NOMO-1 treated with DMSO at 0.1 percent for 48 hours (cell line): Measurements from ENCODE around the gene RIIAD1.
"Not testable (repeated sequence)": the region's sequence is repeated elsewhere in the genome, so short reads cannot be mapped to it uniquely, and the experiment has no call there.

Source experiments
- DNase-seq: peaks from one replicate; lab custom pipeline; 2025; ENCODE audit not compliant: unreplicated experiment; lab: John Stamatoyannopoulos, UW

The RIIAD1 gene

DNA sequence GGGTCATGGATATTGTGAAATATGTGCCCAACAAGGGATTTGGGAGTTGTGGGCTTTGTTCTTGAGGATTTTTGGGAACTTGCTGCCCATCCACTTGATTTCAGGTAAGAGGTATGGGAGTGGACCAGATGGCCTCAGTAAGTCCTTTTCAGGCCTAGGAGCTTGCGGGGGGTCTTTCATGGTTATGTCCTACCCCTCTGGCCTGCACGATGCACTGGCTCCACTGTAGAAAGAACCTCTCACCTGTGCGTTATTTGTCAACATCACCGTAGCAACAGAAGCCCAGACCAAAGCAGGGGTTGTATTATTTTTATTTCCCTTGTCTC lies 8.6 kb downstream of the RIIAD1 start:
- DNase-seq: no peak

DNA sequence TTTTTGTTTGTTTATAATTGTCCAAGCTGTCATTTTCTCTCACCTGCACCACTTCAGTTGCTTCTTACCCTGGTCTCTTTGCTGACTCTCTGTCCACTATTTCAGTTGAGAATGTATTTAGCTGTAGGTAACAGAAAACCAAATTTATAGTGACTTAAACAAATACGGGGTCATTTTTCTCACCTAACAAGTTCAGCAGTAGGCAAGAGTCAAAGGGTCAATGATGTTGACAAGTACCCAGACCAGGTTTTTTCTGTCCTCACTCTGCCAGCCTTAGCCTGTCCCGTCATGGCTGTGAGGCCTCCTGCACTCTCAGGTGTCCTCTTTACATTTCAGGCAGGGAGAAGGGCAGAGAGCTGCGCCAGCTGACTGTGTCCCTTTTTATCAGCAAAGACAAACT lies 11.8 kb downstream of the RIIAD1 start:
- DNase-seq: no peak

DNA sequence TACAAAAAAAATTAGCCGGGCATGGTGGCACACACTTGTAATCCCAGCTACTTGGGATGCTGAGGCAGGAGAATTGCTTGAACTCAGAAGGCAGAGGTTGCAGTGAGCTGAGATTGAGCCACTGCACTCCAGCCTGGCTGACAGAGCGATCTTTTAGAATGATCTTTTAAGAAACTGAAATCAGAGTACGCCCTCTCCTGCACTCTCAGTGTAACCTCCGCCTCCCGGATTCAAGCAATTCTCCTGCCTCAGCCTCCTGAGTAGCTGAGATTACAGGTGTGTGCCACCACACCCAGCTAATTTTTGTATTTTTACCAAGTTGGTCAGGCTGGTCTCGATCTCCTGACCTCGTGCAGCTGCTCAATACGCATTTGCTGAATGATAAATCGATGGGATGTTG lies 12.7 kb downstream of the RIIAD1 start:
- DNase-seq: not testable (repeated sequence)

DNA sequence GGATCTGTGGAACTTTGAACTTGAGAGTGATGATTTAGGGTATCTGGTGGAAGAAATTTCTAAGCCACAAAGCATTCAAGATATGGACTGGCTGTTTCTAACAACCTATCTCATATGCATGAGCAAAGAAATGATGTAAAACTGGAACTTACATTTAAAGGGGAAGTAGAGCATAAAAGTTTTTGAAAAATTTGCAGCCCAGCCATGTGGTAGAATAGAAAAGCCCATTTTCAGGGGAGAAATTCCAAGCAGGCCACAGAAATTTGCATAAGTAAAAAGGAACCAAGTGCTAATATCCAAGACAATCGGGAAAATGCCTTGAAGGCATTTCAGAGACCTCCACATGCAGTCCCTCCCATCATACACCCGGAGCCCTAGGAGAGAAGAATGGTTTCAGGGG lies 15.7 kb downstream of the RIIAD1 start:
- no peak for DNase-seq

DNA sequence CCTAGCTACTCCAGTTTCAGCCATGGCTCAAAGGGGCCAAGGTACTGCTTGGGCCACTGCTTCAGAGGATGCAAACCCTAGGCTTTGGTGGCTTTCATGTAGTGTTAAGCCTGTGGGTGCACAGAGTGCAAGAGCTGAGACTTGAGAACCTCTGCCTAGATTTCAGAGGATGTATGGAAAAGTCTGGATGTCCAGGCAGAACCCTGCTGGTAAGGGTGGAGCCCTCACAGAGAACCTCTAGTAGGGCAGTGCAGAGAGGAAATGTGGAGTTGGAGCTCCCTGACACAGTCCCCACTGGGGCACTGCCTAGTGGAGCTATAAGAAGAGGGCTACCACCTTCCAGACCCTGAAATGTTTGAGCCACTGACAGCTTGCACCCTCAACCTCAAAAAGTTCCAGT lies 16.2 kb downstream of the RIIAD1 start:
- no peak for DNase-seq

DNA sequence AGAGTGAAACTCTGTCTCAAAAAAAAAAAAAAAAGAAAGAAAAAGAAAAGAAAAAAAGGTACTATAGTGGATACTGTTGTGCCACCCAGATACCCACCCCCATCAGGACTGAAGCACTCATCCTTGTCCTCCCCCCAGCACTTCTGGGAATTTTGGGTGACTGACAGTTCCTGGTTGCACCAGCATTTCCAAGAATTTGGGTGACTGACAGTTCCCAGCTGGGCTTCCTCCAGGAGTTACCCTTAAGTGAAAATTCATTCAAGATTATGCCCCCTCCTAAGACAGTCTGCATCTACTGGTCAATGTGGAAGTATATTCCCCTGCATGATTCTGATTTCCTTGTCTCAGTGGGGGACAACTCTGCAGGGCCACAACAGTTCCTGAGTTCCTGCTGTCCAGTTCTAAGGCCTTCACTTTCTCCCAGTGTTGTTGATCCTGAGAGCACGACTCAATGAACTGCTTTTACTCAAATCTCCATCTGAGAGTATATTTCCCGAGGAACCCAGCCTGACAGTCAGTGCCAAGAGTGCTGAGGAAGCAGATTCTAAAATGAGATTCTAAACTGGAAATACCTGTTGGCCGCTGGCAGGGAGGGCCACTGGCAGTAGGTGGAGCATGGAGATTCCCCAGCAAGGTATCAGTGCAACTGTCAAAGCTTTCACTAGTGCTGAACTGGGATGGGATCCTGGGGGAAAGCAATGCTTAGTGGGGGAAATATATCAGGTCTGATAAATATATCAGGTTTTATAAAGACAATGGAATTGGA lies 18.5 kb downstream of the RIIAD1 start:
- no peak for DNase-seq

DNA sequence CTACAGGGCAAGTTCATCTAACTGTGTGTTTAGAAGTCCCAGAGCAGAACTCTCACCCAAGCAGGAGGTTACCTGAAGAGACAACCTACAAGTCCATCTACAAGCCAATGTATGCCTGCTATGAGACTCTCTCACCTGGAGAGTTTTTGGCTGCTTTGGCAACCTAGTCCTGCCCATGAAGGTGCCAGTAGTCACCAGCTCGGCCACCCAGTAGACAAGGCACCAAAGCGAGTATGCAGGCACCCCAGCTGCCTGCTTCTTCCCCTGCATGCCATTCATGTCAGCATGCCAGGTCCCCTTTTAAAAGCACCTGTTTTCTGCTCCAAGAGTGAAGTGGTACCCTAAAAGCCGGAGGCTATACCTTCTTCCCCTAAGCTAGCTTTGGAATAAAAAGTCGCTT lies 20.2 kb downstream of the RIIAD1 start:
- no peak for DNase-seq

DNA sequence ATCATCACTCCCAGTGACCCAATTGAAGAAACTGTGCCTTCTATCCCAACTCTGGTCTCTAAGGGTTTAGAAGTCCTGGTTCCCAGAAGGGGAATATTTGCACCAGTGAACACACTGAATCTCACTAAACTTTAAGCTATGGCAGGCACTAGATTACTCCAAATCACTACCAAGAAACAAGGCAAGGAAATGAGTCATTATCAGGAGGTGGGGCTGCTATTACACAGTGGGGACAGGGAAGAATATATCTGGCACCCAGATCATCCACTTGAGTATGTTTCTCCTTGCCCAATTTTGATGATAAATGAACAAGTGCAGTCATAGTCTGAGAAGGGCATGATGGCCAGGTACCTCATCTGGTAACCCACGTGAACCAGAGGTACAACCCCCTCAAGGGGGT lies 35.0 kb downstream of the RIIAD1 start:
- no peak for DNase-seq

DNA sequence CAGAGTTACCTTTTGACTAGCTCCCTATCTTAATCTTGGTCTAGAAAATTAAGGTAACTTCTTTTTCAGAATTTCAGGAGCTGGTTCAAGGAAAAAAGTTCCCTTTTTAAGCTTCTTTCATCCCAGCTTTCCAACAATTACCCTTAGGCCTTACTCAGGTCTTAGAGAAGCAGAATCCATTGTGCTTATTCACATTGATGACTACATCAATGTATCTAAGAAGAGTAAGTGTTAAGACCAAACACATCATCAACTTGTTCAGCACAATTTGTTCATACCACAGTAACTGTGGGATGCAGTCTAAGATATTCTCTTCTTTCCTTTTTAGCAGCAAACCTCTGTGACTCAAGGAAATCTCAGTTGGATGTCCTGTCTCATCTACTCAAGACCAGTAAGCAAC lies 37.9 kb downstream of the RIIAD1 start:
- no peak for DNase-seq

DNA sequence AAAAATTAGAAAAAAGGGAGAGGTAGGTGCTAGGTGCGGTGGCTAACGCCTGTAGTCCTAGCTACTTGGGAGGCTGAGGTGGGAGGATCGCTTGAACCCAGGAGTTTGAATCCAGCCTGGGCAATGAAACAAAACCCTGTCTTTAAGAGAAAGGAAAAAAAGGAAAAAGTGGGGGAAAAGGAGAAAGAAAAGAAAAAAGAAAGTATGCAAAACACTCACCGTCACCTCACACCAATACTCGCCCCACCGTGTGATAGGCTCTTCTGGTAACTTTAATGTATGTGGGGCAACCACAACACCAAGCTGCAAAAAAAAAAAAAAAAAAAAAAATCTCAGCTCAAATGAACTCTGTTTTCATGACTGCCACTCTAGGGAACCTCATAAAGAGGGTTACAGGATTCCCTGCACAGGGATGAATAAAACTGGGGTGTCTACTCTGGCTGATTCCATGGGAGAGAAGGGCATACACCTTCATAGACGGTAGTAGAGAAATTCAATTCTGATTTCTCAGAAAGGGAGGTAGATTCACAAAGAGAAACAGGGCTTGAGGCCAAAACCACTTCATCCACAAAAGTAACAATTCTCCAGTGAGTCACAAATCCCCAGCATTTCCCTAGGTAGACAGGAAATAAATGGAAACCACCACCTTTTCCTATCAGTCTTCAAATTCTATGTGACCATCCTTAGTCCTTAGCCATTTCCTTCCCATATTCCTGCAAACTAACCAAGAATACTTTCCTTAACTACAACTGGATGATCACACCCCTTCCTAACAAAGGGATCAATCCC lies 39.5 kb downstream of the RIIAD1 start:
- no peak for DNase-seq

DNA sequence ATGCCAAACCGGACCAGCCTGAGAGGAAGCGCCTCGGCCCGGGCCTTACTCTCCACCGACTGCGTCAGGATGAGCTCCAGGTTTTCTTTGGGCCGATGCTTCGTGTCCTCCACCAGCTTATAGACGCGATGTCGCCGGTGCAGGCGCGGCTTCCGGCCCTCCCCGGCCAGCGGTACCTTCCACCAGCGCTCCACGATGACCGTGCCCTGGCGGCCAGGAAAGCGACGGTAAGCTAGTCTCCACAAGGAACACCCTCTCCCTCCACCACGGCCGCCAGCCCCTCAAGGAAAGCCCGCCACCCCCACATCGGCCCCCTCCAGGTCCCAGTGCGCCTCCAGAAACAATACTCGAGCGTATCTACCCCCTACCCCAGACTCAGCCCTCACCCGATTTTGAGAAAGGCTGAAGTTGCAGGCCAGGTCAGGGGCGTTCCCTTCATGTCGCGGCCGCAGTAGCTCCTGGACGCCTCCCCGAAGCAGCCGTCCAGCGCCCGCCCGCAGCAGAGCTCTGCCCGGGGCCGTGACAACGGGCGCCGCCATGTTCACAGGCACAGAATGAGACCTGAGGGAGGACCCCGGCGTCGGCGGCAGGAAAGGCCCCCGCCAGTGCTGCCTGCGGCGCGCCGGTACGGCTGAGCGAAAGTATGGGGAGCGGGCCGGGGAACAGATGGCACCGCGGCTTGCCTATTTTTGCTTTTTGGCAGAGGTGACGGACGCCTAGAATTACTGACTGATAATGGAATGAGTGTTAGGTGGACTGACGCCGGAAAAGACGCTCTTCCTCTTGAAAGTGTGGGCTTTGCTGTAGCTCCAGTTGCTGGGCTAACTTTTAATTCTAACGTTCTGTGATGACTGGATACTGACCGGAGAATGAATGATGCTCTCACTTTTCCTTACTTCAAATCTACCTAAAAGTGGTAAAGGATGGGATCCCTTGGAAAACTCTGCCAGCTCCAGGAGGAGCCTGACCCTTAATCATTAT lies 41.9 kb downstream of the RIIAD1 start, which contains the start of gene MRPL9:
MRPL9 (minus strand) TSS at position 556 of the 981 bp plus-strand sequence; CDS start at position 539, 17 bp downstream.
- DNase-seq: peak; percentile 78

DNA sequence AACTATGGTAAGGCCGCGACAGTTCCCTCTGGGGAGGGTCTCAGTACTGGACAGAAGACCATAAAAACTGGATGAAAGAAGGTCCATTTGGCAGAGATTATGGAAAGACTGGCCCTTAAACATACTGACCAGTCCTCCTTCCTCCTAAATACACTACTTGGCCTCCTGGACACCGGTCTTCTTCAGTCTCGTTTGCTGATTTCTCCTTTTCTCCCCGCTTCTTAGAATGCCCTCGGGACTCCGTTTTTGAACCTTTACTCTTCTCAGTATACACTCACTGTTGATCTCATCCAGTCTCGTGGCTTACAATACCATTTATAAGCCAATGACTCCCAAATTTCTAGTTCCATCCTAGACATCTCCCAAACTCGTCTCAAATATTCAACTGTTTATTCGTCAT lies 42.7 kb downstream of the RIIAD1 start:
- DNase-seq: no peak

DNA sequence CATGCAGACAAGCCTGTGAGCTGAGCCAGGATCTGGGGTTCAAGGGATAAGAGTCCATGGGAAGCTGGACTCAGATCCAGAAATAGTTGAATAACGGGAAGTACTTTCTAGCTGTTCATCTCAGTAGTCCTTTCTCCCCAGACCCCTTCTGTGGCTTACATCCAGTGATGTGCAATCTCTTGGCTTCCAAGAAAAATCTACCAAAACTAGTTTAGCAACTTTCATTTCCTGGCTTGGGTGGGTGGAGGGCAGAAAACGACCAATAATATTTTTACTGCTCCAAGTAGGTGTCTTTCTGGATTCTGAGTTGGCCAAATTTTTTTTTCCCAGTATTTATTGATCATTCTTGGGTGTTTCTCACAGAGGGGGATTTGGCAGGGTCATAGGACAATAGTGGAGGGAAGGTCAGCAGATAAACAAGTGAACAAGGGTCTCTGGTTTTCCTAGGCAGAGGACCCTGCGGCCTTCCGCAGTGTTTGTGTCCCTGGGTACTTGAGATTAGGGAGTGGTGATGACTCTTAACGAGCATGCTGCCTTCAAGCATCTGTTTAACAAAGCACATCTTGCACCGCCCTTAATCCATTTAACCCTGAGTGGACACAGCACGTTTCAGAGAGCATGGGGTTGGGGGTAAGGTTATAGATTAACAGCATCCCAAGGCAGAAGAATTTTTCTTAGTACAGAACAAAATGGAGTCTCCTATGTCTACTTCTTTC lies 47.2 kb downstream of the RIIAD1 start:
- DNase-seq: not testable (repeated sequence)

DNA sequence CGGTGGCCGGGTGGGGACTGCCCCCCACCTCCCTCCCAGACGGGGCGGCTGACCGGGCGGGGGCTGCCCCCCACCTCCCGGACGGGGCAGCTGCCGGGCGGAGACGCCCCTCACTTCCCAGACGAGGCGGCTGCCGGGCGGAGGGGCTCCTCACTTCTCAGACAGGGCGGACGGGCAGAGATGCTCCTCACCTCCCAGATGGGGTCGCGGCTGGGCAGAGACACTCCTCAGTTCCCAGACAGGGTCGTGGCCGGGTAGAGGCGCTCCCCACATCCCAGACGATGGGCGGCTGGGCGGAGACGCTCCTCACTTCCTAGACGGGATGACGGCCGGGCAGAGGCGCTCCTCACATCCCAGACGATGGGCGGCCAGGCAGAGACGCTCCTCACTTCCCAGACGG lies 47.9 kb downstream of the RIIAD1 start:
- DNase-seq: not testable (repeated sequence)

DNA sequence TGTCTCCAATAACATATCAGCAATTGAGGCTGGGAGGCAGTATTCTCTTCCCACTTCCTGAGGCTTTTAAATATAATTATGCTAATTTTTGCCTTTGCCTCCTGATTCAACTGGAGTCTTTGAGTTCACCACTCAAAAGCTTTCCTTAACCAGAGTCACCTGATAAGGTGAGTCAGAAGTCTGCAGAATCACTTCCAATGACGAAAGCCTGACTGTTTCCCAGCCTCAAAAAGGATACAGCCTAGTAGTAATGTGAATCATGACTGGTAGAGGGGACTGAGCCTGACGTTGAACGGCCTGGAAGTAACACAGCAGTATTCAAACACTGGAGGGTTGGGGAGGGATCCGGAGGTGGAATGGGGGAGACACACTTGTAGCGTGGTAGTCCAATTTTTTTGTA lies 52.4 kb downstream of the RIIAD1 start:
- no peak for DNase-seq

DNA sequence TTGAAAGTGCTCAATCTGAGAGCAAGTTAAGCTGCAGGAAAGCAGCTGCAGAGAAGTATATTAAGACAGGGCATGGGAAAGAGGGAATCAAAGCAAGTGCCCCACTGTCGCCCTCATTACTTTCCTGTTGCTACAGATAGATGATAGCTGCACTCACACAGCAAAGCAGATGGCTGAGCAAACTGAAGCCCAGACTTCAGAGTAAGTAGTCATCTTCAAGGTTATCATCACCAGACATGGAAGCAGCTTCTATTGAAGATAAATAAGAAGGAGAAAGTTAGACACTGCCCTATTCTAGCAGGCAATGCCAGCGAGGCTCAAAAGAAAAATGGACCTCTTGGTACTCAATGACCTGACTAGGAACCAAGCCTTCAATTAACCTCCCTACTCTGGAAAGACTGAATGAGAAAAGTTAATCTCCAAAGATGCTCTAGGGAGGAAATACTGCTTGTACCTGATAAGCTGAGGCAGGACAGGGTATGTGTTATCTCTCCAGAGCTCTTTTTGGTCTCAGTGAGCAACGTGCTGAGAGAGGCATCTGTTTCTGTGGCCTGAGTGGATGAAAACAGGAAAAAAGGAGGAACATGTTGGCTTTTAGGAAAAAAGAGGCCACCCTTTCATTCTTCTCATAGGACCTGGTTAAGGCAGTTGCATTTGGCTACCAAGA lies 53.1 kb downstream of the RIIAD1 start:
- no peak for DNase-seq

DNA sequence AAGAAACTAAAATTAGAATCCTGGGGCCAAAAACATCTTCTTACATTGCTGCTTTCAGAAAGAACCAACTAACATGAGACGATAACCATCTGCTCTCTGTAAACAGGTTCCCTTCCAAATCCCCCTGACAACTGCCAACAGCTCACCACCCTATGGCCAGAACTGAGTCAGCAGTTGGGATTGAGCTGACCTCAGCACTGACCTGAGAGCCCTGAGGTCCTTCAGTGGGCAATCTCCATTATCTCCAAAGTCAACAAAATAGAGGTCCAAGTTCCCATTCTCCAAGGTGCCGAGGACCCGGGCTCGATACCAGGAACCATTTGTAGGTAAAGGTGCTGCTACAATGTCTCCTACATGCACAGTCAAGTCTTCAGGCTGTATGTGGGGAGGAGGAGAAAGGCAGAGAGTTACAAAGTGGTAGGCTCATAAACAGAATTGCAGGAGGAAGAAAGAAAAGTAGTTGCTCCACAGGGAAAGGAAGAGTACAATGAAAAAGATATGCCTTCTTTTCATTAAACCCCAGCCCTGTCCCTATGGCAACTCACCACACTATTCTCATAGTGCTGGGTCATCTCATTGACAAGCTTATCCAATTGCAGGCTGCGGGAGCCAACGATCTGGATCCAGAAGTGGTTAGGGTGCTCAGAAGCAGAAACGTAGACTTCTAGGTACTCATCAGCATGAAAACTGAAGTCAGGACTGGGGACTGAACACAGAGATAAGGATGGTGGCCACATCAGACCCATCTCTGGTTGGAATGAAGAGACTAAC lies 54.8 kb downstream of the RIIAD1 start:
- DNase-seq: no peak

DNA sequence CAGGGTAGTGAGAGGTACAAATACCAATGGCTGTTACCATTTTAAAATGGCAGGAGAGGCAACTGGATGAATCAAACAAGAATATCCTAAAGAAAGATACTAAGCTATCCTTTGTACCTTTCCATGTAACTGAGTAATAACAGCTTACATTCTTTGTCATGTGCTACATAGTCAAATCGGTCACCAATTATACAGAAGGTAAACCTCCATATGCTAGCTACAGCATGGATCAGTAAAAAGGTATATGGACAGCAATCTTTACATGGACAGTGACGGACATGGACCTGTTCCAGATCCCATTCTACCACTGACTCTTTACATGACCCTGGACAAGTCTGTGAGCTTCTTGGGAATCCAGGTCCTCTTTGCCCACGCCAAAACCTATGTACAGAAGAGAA lies 55.3 kb downstream of the RIIAD1 start:
- DNase-seq: no peak

DNA sequence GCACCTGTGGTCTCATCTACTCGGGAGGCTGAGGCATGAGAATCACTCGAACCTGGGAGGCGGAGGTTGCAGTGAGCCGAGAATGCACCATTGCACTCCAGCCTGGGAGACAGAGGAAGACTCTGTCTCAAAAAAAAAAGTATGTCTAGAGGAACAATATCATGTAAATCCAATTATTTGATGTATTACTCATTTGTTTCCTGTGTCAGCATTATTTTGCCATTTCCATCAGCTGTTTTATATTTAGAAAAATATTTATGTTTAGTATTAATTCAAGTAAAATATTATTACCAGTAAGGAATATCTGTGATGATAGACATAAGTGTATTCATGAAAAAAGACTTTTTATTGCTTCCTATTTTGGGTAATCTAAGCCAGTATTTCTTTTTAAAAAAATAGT lies 56.0 kb downstream of the RIIAD1 start:
- no peak for DNase-seq
